Cardiac fibroblast (primary cell): ENCODE measurements around the gene HSPH1.
A peak's percentile ranks its signal among the peaks of the same experiment; 100 is the strongest.

Source experiments
- DNase-seq, 2 donors: peaks; one replicate each; pipeline versions ENCODE4 v3.0.0 to v3.0.0-alpha.2; 2010; ENCODE audit warnings: low read depth in 2 of 2
- H3K4me3 ChIP-seq, 2 donors: replicated peaks in 1 of 2; 1 replicate in 1 of 2; 2 replicates in 1 of 2; pipeline ENCODE4 v1.5.1; 2011; ENCODE audit warnings: low read depth in 2 of 2, low read length in 2 of 2, mild to moderate bottlenecking in 2 of 2, moderate library complexity in 1 of 2
- TF ChIP-seq, protein P1 (sequence below): IDR thresholded peaks from one replicate; pipeline ENCODE4 v1.5.1; 2011; ENCODE audit warnings: low read depth, mild to moderate bottlenecking, low read length, inconsistent platforms

HSPH1 gene

DNA sequence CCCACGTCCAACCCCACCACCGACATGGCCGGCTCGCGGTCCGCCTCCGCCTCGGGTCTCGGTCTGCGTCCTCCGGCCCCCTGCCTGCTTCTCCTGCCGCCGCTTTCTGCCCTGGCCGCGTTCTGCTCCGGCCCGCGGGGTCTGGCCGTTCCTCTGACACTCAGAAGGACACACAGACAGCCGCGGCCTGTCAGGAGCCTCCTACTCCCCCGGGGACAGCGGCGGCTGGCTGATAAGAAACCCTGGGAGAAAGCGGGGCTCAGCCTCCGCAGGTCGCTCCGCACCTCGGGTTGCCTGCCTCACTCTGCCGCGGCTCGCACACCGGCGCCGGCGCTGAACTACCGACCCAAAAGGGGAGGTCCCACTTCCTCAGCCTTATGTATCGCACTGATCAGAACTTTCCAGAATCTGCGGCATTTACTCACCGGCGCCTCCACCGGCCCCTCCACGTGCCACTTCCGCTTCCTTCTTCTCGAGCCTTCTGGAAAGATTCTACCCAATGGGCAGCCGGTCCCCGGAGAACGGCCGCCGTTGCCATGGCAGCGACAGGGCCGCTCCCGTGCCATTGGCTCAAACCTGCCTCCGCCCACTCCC lies at the start of gene HSPH1:
HSPH1 (minus strand) TSS at position 348 of the 594 bp plus-strand sequence; CDS start at position 26, 322 bp downstream.
- peak within 1 kb of the TSS; percentile 94 to 99 for H3K4me3 ChIP-seq
- DNase-seq: peak; percentile 98 to 99
- TF ChIP-seq, protein P1, sequence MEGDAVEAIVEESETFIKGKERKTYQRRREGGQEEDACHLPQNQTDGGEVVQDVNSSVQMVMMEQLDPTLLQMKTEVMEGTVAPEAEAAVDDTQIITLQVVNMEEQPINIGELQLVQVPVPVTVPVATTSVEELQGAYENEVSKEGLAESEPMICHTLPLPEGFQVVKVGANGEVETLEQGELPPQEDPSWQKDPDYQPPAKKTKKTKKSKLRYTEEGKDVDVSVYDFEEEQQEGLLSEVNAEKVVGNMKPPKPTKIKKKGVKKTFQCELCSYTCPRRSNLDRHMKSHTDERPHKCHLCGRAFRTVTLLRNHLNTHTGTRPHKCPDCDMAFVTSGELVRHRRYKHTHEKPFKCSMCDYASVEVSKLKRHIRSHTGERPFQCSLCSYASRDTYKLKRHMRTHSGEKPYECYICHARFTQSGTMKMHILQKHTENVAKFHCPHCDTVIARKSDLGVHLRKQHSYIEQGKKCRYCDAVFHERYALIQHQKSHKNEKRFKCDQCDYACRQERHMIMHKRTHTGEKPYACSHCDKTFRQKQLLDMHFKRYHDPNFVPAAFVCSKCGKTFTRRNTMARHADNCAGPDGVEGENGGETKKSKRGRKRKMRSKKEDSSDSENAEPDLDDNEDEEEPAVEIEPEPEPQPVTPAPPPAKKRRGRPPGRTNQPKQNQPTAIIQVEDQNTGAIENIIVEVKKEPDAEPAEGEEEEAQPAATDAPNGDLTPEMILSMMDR: no peak

DNA sequence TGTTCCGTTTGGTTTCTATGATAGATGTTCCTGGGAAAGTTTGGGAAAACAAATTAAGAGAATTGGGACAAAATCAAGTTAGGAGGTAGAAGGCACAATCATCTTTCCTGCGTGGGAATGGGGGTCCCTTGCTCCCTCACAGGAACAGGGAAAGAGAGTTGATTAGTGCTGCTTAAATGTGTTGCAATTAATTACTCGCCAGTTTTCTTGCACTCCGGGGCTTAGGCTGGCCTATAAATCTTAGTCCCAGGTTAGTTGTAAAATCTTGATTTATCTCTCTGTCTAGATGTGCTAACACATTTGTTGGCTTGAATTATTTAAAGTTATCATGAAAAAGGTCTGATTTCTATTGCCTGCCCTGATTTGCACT lies 48.1 kb upstream of the HSPH1 start:
- TF ChIP-seq, protein P1: no peak
- DNase-seq: no peak
- H3K4me3 ChIP-seq: no peak overlapping the region

DNA sequence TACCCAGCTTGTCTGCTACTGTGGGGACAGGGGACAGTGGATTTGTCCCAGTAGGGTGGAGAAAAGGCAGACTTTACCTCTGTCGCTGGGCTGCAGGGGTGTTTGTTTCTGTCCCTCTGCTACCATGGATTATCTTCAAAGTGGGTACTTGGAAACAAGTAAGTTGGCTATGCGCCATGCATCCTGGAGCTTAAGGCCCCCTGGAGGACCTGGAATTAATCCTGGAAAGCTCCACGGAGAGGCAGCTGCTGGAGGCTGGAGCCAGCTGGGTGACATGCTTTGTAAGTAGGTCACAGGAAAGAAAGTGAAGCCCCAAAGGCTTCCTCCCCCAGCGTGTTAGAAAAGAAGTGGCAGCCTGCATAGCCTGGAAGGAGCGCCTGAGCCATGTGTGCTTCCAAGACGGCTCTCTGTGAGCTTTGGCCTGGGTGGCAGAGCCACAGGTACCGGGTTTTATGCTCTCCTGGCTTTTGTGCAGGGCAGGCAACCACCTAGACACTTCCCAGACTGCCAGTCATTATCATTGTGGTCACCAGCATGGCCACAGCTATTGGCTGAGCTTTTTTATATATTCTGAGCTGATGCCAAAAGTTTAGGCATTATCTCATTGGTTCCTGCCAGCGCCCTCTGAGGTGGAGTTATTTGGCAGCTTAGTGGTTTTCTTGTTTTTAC lies 47.6 kb upstream of the HSPH1 start:
- DNase-seq: peak; percentile 48 to 78
- TF ChIP-seq, protein P1: no peak

DNA sequence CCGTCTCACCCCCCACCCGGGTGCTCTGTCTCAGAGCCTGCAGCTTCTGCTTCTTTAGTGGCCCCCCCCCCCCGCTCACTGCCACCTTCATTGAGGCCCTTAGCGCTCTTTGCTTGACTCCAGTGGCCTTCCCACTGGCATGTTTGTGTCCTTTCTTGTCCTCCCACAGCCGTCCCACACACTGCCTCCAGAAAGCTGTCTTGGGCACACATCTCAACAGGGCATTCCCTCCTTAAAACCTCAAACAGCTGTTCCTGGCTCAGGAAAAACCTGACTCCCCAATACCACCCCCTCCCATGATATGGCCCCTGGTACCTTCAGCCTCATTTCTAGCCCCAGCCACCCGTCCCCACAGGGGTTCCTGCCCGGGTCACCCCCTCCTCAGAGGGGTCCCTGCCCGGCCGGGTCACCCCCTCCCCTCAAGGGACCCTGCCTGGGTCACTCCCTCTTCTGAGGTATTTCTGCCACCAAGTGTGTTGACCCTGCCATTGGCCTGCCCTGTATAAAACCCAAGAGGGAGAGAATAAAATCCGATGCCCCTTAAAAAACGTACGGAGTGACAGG lies 46.9 kb upstream of the HSPH1 start:
- TF ChIP-seq, protein P1: no peak
- H3K4me3 ChIP-seq: no peak overlapping the region
- no peak for DNase-seq

More for the DNA sequence above, 47.6 kb upstream of the HSPH1 start:
- H3K4me3 ChIP-seq: no peak overlapping the region

DNA sequence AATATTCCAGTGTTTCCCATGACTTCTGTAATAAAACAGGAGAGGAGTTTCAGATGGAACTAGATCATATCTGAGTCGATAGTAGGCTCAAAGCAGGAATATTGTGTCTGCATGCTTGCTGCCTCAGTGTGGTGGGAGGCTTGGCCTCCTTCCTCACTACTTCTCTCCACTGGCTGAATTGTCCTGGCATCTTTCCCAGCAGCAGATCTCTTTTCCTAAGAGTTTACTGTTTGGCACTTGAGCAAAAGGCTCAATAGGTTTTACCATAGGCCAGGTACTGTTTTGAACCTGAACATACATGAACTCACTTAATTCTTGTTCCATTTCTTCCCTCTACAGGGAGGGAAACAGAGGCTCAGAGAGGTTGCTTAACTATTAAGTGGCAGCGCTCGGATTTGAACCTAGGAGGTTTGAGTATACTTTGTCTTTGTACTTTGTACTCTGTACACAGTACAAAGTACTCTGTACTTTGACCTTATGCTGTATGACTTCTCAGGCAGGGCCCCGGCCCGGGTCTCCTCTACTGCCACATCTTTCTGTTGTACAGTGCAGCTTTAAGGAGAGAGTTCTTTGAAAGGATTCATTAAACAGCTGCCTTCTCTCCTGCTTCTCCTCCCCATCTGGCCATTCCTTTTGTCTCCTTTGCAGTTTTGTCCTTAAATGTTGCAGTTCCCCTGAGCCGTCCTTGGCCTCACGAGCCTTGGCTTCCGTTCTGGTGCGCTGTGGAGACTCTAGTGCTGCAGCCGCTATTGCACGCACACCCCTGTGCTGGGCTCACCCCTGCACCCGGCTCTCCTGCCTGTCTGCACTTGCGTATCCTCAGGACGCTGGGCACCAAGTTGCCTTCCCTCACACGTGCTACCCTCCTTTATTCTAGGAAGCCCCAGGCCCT lies 46.2 kb upstream of the HSPH1 start:
- H3K4me3 ChIP-seq: no peak overlapping the region
- DNase-seq: peak; percentile 36 to 83
- TF ChIP-seq, protein P1: no peak

DNA sequence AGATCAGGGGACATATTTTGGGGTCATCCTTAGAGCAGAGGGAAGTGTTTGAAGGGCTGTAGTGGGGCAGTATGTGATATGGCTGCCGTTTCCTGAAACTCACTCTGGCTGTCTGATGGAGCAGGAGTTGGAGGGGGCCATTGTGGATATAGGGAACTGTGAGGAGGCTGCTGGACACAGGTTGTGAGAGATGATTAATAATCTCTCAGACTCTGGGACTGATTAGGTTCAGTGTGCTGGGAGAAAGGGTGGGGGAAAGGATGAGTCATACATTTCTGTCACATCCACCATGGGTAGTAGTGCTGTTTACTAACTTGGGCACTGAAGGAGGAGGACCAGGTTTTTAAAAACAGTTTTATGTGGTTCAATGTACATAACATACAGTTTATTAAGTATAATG lies 42.9 kb upstream of the HSPH1 start:
- TF ChIP-seq, protein P1: no peak
- DNase-seq: peak; percentile 50 to 71
- no peak overlapping the region for H3K4me3 ChIP-seq
